Lower leg skin (tissue), 4 donors: ENCODE results near the gene EDEM3. TPM values are rescaled to one million over a fixed set of nuclear protein-coding genes. Genes with fewer than 3 reads are reported as not detected.

Experiments used
- DNase-seq, 2 donors: peaks; one replicate each; pipeline ENCODE4 v3.0.0-alpha.2; 2019; ENCODE audit warnings: low spot score in 2 of 2
- H3K4me3 ChIP-seq: fragments of 200-600 bp; sonication (generic); 2 replicates; pipeline ENCODE4 v1.5.1; 2017; ENCODE audit warnings: mild to moderate bottlenecking, low read depth; ENCODE audit not compliant: poor library complexity, severe bottlenecking
- POLR2A ChIP-seq, 2 donors: fragments of 450-650 bp; IDR thresholded peaks; one replicate each; pipeline ENCODE4 v1.6.1; 2016 to 2017; ENCODE audit warnings: antibody characterized with exemption in 2 of 2, mild to moderate bottlenecking in 1 of 2, moderate library complexity in 1 of 2
- WGBS, 2 donors: methylation state at CpG; one replicate each; pipeline ENCODE4 v1.1.5; 2018; 5-methylcytosine and 5-hydroxymethylcytosine counted together
- intact Hi-C: fragments of 100-400 bp; cut with DNase I; formaldehyde crosslinking; loops from one replicate; pipeline ENCODE4 v1.15.0; 2023; ENCODE audit warnings: low total_unique reads
- total RNA-seq, 4 donors: library from RNA; depleted of rRNA; stranded (reverse); fragments of >200 nt; gene quantifications; one replicate each; pipeline ENCODE4 v1.1.0, GENCODE V29; 2016
- TF ChIP-seq, protein P1 (sequence below), 3 donors: fragments of 450-650 bp; IDR thresholded peaks; one replicate each; pipeline ENCODE4 v1.5.1; 2016; ENCODE audit warnings: antibody characterized with exemption in 3 of 3, mild to moderate bottlenecking in 3 of 3, moderate library complexity in 2 of 3

The EDEM3 gene
- total RNA-seq, 4 donors from 2014 or later, result 15.1 to 26.5 (median 18.2) TPM

DNA sequence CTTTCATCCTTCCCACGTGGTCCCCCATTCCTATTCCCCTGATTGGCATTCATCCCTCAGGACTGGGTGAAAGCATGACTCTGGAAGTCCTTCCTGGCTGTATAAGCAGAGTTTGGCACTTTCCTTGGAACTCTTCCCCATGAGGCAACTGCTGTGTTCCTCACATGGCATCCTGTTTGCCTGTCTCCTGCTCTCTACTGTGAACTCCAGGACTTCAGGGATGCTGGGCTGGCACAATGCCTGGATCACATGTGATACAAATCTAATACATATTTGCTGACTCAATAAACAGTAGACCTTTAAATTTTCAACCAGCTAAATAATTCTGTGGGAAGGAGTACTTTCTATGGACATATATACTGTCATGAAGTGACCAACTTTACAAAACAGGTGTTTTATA is 46.8 kb upstream of the EDEM3 start:
- no peak for DNase-seq
- no peak for TF ChIP-seq POLR2A (IDR thresholded peaks at IDR 0.05)
- TF ChIP-seq, protein P1, sequence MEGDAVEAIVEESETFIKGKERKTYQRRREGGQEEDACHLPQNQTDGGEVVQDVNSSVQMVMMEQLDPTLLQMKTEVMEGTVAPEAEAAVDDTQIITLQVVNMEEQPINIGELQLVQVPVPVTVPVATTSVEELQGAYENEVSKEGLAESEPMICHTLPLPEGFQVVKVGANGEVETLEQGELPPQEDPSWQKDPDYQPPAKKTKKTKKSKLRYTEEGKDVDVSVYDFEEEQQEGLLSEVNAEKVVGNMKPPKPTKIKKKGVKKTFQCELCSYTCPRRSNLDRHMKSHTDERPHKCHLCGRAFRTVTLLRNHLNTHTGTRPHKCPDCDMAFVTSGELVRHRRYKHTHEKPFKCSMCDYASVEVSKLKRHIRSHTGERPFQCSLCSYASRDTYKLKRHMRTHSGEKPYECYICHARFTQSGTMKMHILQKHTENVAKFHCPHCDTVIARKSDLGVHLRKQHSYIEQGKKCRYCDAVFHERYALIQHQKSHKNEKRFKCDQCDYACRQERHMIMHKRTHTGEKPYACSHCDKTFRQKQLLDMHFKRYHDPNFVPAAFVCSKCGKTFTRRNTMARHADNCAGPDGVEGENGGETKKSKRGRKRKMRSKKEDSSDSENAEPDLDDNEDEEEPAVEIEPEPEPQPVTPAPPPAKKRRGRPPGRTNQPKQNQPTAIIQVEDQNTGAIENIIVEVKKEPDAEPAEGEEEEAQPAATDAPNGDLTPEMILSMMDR (IDR thresholded peaks at IDR 0.05), result no peak
- 44 to 83% methylated on average over 1 of the region's 1 CpG for WGBS, 2 donors
- no peak overlapping the region for H3K4me3 ChIP-seq
- intact Hi-C loops, result loop anchor here (10.0 kb wide), 1 partner anchor 373 kb away; no protein-coding TSS in a partner anchor

DNA sequence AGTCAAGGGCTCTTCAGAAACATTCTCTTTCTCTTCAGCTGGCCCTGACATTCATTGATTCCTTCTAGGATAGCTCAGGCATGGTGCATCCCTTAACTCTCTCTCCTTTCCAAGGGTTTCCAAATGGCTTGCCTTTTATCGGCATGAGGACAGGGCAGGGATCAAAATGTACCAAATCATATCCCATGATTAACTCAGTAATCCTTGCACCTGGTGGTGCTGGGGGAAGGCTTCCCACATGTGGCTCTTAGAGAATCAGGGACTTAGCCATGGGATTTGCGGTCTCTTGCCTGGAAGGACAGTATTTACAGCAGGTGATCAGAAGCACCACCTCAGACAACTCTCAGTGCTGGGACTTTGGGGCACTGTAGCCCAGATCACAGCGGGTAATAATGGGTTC is 46.2 kb upstream of the EDEM3 start:
- intact Hi-C loops, result loop anchor here (10.0 kb wide), 1 partner anchor 374 kb away; no protein-coding TSS in a partner anchor
- TF ChIP-seq, protein P1 (IDR thresholded peaks at IDR 0.05), result no peak
- TF ChIP-seq POLR2A (IDR thresholded peaks at IDR 0.05), result no peak
- 98 to 100% methylated on average over 3 of the region's 3 CpGs for WGBS, 2 donors
- DNase-seq, result no peak
- H3K4me3 ChIP-seq, result no peak overlapping the region

DNA sequence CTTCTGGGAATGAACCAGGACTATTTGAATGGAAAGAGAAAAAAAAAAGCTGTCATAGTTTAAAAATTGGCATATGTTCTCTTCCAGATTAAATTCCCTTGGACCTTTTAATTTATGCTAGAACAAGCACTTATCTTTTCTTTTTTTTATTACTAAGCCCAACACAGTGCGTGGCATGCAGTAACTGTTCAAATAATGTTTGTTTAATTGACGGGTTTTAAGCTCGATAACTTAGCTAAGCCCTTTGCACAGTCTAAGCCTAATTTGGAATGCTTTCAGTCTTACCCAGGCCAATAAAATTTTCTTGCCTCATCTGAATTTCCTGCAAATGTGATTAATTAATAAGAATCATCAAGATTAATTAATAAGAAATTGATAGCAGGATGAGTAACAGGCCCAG is 39.3 kb upstream of the EDEM3 start:
- no peak for DNase-seq
- TF ChIP-seq POLR2A (IDR thresholded peaks at IDR 0.05), result no peak
- TF ChIP-seq, protein P1 (IDR thresholded peaks at IDR 0.05), result no peak
- intact Hi-C loops, result no loop called here
- 76 to 91% methylated on average over 3 of the region's 3 CpGs for WGBS, 2 donors
- no peak overlapping the region for H3K4me3 ChIP-seq

DNA sequence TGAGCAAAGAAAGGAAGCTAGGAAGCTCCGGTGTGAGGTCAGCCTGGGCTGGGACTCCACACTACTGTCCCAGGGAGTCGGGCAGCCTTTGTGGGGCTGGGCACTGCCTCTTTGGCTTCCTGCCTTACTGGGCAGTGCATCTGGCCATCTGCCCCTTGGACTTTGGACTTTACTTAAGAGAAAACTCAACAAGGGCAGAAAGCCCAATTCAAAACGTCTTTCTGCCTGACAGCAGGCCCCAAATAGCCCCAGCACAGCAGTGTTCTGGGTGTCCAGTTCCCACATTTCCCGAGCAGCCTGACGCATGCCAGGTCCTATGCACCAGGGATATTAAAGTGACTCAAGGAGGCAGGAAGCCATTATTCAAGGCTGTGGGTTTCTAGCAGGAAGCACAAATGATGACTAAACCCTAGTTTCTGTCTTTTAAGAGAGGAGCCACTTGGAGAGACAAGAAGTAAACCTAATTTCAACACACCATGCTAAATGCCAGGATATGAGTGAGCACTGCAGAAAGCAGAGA is 37.9 kb upstream of the EDEM3 start:
- peak; percentile 68 to 90 for DNase-seq

DNA sequence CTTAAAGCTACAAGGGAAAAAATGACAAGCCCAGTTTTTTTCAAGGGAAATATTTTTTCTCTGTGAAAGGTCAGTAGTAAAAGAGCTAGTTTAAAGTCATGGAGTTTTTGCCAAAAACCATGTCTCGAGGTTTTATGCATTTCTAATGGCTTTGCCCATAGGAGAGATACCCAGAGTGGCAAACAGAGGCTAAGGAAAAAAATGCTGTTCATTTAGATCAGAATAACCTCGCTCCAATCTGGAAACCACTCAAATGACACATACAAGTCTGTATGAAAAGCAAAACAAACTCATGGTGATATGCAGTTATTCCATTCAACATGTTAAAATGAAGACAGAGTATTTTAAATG is 36.9 kb upstream of the EDEM3 start:
- intact Hi-C loops, result no loop called here
- DNase-seq, result no peak
- no peak overlapping the region for H3K4me3 ChIP-seq
- no peak for TF ChIP-seq POLR2A (IDR thresholded peaks at IDR 0.05)
- TF ChIP-seq, protein P1 (IDR thresholded peaks at IDR 0.05), result no peak
- 62 to 64% methylated on average over 2 of the region's 2 CpGs for WGBS, 2 donors

More for the DNA sequence above, 37.9 kb upstream of the EDEM3 start:
- intact Hi-C loops, result no loop called here
- TF ChIP-seq, protein P1 (IDR thresholded peaks at IDR 0.05), result no peak
- TF ChIP-seq POLR2A (IDR thresholded peaks at IDR 0.05), result no peak
- H3K4me3 ChIP-seq, result no peak overlapping the region
- WGBS, 2 donors, result 40 to 51% methylated on average over 5 of the region's 5 CpGs
